HG02678 (cell line): ENCODE measurements around the gene ASB6.
"Not testable (repeated sequence)": the region's sequence is repeated elsewhere in the genome, so short reads cannot be mapped to it uniquely, and the experiment has no call there.

Source experiments
- ATAC-seq: cut with Tn5 transposase; IDR thresholded peaks from one replicate; pipeline ENCODE4 v1.9.1; 2021; ENCODE audit warnings: mild to moderate bottlenecking, moderate library complexity; ENCODE audit not compliant: unreplicated experiment

The ASB6 gene

GRCh38 chr9:129667850-129668249, 25.9 kb upstream of the ASB6 start:
- no peak for ATAC-seq

GRCh38 chr9:129667378-129667777, 25.4 kb upstream of the ASB6 start:
- no peak for ATAC-seq

- ATAC-seq = no peak
Observed at GRCh38 chr9:129666575-129666974, 24.6 kb upstream of the ASB6 start.

- no peak for ATAC-seq
Observed at GRCh38 chr9:129665814-129666520, 24.0 kb upstream of the ASB6 start.

GRCh38 chr9:129665389-129665775, 23.4 kb upstream of the ASB6 start, which contains the start of gene PRRX2:
TSS of gene PRRX2 (plus strand) at chr9:129665647. CDS start at chr9:129665868, 221 bp downstream.
- no peak for ATAC-seq

- ATAC-seq = no peak
Observed at GRCh38 chr9:129664746-129665388, 22.9 kb upstream of the ASB6 start.

- ATAC-seq = not testable (repeated sequence)
Observed at GRCh38 chr9:129662239-129662638, 20.3 kb upstream of the ASB6 start.

GRCh38 chr9:129661029-129661428, 19.1 kb upstream of the ASB6 start:
- no peak for ATAC-seq

- ATAC-seq = no peak
Observed at GRCh38 chr9:129656795-129657390, 14.9 kb upstream of the ASB6 start.

- ATAC-seq = no peak
Observed at GRCh38 chr9:129655696-129656095, 13.7 kb upstream of the ASB6 start.

- no peak for ATAC-seq
Observed at GRCh38 chr9:129655154-129655553, 13.2 kb upstream of the ASB6 start.

- ATAC-seq = no peak
Observed at GRCh38 chr9:129654554-129655040, 12.6 kb upstream of the ASB6 start.

GRCh38 chr9:129653823-129654553, 12.0 kb upstream of the ASB6 start:
- ATAC-seq = no peak

- ATAC-seq = no peak
Observed at GRCh38 chr9:129650680-129651235, 8.8 kb upstream of the ASB6 start.

GRCh38 chr9:129649726-129650679, 8.1 kb upstream of the ASB6 start:
- no peak for ATAC-seq

- no peak for ATAC-seq
Observed at GRCh38 chr9:129648764-129649115, 6.8 kb upstream of the ASB6 start.

- ATAC-seq = no peak
Observed at GRCh38 chr9:129648092-129648763, 6.3 kb upstream of the ASB6 start.

- no peak for ATAC-seq
Observed at GRCh38 chr9:129647635-129648034, 5.7 kb upstream of the ASB6 start.

- ATAC-seq = no peak
Observed at GRCh38 chr9:129646654-129647053, 4.7 kb upstream of the ASB6 start.
